DND-41 (cell line): Measurements from ENCODE around the gene SLC41A2.

ENCODE experiments used
- ATAC-seq: fragments of 200-7000 bp; cut with Tn5 transposase; 3 replicates; pipeline ENCODE4 v1.9.1; 2021; ENCODE audit warnings: low read depth; ENCODE audit not compliant: insufficient read depth
- DNase-seq: peaks from one replicate; pipeline ENCODE4 v3.0.0-alpha.2; 2020
- H2AFZ ChIP-seq: 2 replicates; pipeline ENCODE4 v1.6.0; 2012; ENCODE audit warnings: low read depth, low read length
- H3K27ac ChIP-seq: 2 replicates; pipeline ENCODE4 v1.5.1; 2012; ENCODE audit warnings: low read length, inconsistent platforms
- H3K27me3 ChIP-seq: fragments of 200-600 bp; sonication (generic); 2 replicates; pipeline ENCODE4 v1.6.0; 2012; ENCODE audit warnings: low read length, mild to moderate bottlenecking, inconsistent platforms; ENCODE audit not compliant: insufficient read depth, poor library complexity
- H3K36me3 ChIP-seq: 2 replicates; pipeline ENCODE4 v1.5.1; 2012; ENCODE audit warnings: low read length, inconsistent platforms; ENCODE audit not compliant: insufficient read depth
- H3K4me1 ChIP-seq: 2 replicates; pipeline ENCODE4 v1.5.1; 2012; ENCODE audit warnings: mild to moderate bottlenecking, low read length; ENCODE audit not compliant: insufficient read depth
- H3K4me2 ChIP-seq: 2 replicates; pipeline ENCODE4 v1.6.0; 2012; ENCODE audit warnings: mild to moderate bottlenecking, moderate library complexity, low read length, inconsistent platforms; ENCODE audit not compliant: insufficient read depth
- H3K4me3 ChIP-seq, 2 experiments: fragments of 200-600 bp in 1 of 2; shearing (Covaris generic) in 1 of 2; 2 replicates each; pipeline ENCODE4 v1.5.1; 2012 to 2016; ENCODE audit warnings: inconsistent platforms in 2 of 2, low read length in 2 of 2, mild to moderate bottlenecking in 2 of 2, low read depth in 1 of 2, moderate library complexity in 1 of 2
- H3K79me2 ChIP-seq: 2 replicates; pipeline ENCODE4 v1.6.0; 2012; ENCODE audit warnings: low read length, inconsistent platforms; ENCODE audit not compliant: insufficient read depth
- H3K9ac ChIP-seq: 2 replicates; pipeline ENCODE4 v1.6.0; 2012; ENCODE audit warnings: low read depth, mild to moderate bottlenecking, inconsistent platforms, low read length, moderate library complexity
- H3K9me3 ChIP-seq: 2 replicates; pipeline ENCODE4 v1.5.1; 2012; ENCODE audit warnings: low read length, moderate library complexity, mild to moderate bottlenecking, inconsistent platforms; ENCODE audit not compliant: insufficient read depth, severe bottlenecking
- H4K20me1 ChIP-seq: 2 replicates; pipeline ENCODE4 v1.6.0; 2012; ENCODE audit warnings: low read length; ENCODE audit not compliant: insufficient read depth
- EZH2 ChIP-seq: IDR thresholded peaks from 3 replicates; pipeline ENCODE4 v1.6.1; 2012; ENCODE audit warnings: borderline replicate concordance, low read depth, mild to moderate bottlenecking, moderate library complexity, low read length, inconsistent platforms; ENCODE audit not compliant: severe bottlenecking
- TF ChIP-seq, protein P1 (sequence below): IDR thresholded peaks from 2 replicates; pipeline ENCODE4 v1.5.1; 2012; ENCODE audit warnings: borderline replicate concordance, low read length, moderate library complexity, mild to moderate bottlenecking; ENCODE audit not compliant: poor library complexity, severe bottlenecking; ENCODE audit errors: extremely low read depth

SLC41A2 gene

DNA sequence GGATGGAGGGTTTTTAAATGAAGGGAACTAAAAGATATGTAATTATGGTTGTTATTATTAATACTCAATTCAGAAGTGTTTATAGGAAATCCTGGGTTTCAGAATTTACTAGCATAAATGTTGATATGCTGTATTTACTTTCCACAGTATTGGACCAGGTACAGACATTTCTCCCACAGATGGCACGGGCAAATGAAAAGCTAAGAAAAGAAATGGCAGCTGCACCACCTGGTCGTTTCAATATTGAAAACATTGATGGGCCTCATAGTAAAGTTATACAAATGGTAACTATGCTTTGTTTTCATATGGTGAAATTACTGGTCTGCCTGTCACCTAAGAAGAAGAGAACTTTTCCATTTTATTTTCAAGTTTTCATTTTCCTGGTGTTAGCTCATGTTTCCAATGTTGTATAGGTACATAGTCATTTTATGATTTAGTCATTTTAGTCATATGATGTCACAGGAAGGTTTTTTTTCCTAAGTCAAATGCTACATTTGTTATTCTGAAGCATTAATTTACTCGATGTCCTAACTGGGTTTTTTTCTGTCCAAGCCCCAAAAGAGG lies 33.6 kb upstream of the SLC41A2 start:
- H3K27ac ChIP-seq, result no peak overlapping the region
- H3K79me2 ChIP-seq, result peaks cover 19% of the 10 kb centered on the region
- no peak for DNase-seq
- peaks cover 71% of the 10 kb centered on the region for H3K36me3 ChIP-seq
- H2AFZ ChIP-seq, result no peak overlapping the region
- H3K27me3 ChIP-seq, result no peaks in the 10 kb centered on the region
- ATAC-seq, result no peak
- H4K20me1 ChIP-seq, result no peaks in the 10 kb centered on the region
- H3K4me2 ChIP-seq, result no peak overlapping the region
- H3K9me3 ChIP-seq, result no peaks in the 10 kb centered on the region
- H3K9ac ChIP-seq, result no peak overlapping the region
- no peak overlapping the region for H3K4me3 ChIP-seq
- TF ChIP-seq EZH2, result no peak
- TF ChIP-seq, protein P1, sequence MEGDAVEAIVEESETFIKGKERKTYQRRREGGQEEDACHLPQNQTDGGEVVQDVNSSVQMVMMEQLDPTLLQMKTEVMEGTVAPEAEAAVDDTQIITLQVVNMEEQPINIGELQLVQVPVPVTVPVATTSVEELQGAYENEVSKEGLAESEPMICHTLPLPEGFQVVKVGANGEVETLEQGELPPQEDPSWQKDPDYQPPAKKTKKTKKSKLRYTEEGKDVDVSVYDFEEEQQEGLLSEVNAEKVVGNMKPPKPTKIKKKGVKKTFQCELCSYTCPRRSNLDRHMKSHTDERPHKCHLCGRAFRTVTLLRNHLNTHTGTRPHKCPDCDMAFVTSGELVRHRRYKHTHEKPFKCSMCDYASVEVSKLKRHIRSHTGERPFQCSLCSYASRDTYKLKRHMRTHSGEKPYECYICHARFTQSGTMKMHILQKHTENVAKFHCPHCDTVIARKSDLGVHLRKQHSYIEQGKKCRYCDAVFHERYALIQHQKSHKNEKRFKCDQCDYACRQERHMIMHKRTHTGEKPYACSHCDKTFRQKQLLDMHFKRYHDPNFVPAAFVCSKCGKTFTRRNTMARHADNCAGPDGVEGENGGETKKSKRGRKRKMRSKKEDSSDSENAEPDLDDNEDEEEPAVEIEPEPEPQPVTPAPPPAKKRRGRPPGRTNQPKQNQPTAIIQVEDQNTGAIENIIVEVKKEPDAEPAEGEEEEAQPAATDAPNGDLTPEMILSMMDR, result no peak
- peaks cover 16% of the 10 kb centered on the region for H3K4me1 ChIP-seq

DNA sequence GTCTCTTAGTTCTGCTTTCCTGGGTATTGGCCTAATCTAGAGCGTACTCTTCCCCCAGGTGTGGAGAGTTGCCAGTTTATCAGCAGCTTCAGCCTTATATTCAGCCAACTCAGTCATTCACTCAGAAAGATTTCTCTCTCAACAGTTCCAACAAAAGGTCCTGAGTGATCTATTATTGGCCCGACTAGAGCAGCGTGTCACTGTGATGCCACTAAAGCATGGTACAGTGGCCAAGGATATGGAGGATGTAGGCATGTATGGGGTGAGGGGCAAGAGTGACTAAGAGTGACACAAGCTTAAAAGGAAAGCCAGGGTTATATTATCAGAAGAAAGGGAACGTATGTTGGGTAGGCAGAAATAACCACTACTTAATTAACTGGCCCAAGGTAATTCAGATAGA lies 32.9 kb upstream of the SLC41A2 start:
- H2AFZ ChIP-seq, result no peak overlapping the region
- DNase-seq (no peak), ATAC-seq (no peak)
- TF ChIP-seq EZH2, result no peak
- TF ChIP-seq, protein P1, result no peak
- H3K9ac ChIP-seq, result no peak overlapping the region
- H4K20me1 ChIP-seq, result no peaks in the 10 kb centered on the region
- no peaks in the 10 kb centered on the region for H3K27me3 ChIP-seq
- no peaks in the 10 kb centered on the region for H3K9me3 ChIP-seq
- H3K36me3 ChIP-seq, result peaks cover 66% of the 10 kb centered on the region
- no peak overlapping the region for H3K4me3 ChIP-seq
- H3K79me2 ChIP-seq, result peaks cover 22% of the 10 kb centered on the region
- H3K4me1 ChIP-seq, result peaks cover 18% of the 10 kb centered on the region
- H3K27ac ChIP-seq, result no peak overlapping the region
- no peak overlapping the region for H3K4me2 ChIP-seq

DNA sequence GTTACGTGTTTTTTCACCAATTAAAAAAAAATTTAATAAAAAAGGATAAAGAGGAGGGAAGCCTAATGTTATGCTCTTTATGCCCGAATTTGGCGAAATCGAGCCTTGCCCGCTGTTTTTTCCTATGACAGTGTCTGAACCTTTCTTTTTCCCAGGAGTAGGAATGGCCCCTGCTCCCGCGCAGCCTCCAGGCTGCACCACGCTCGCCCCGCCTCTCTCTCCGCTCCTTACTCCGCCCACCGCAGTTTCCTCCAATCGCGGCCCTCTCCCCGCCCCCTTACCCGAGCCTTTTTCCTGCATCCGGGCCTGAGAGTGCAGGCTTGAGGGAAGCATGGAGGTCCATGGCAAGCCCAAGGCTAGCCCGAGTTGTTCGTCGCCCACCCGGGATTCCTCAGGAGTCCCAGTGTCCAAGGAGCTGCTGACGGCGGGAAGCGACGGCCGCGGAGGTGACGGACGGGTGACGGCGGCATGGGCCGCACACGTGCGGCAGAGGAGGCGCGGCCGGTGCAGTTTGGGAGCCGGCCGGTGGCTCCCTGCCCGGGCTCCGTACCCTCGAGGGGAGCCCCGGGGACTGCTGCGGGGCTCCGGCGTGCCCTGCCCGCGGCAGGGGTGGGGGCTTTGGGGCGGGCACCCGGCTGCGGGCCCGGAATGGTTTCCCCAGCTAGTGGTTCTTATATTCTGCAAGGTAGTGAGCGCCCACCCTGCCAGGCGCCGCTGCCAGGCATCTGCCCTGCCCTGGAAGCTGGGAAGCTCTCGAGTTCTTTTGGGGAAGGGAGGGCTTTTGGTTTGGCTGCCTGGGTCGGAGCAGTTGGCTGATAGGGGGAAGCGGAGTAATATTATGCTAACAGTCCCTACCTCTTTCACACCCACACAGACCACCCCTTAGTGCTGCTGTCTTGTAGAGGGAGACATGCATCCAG lies 28.2 kb upstream of the SLC41A2 start, which contains the start of gene NOPCHAP1:
NOPCHAP1 (plus strand) TSS at position 295 of the 920 bp plus-strand sequence; CDS start at position 332, 37 bp downstream.
- H3K79me2 ChIP-seq, result peaks cover 22% of the 10 kb centered on the region
- peaks cover 30% of the 10 kb centered on the region; the same call in 1 of the 2 replicates for H3K36me3 ChIP-seq
- no peaks in the 10 kb centered on the region for H3K27me3 ChIP-seq
- H2AFZ ChIP-seq, result peak within 1 kb of the TSS; percentile 97
- H3K9ac ChIP-seq, result peak within 1 kb of the TSS; percentile 75
- peak within 1 kb of the TSS; percentile 72 for H3K27ac ChIP-seq
- peak within 1 kb of the TSS; percentile 71 to 91 for H3K4me3 ChIP-seq
- TF ChIP-seq, protein P1, result no peak
- TF ChIP-seq EZH2, result no peak
- no peaks in the 10 kb centered on the region for H4K20me1 ChIP-seq
- H3K4me2 ChIP-seq, result peak within 1 kb of the TSS; percentile 79
- peak; percentile 99 for ATAC-seq
- DNase-seq, result peak; percentile 94
- H3K9me3 ChIP-seq, result no peaks in the 10 kb centered on the region
- H3K4me1 ChIP-seq, result peaks cover 26% of the 10 kb centered on the region
